Measurements from ENCODE around the gene PTPN9.
A peak's percentile ranks its signal among the peaks of the same experiment; 100 is the strongest.
"Not testable (repeated sequence)": the region's sequence is repeated elsewhere in the genome, so short reads cannot be mapped to it uniquely, and the experiment has no call there.

Gene PTPN9

GRCh38 chr15:75530169-75530568, 48.9 kb downstream of the PTPN9 start:
- DNase-seq: no peak

- DNase-seq: not testable (repeated sequence)
These were observed 53.4 kb downstream of the PTPN9 start for GRCh38 chr15:75525756-75526155.

GRCh38 chr15:75523011-75523410, 56.1 kb downstream of the PTPN9 start:
- DNase-seq: no peak

GRCh38 chr15:75517233-75517632, 61.9 kb downstream of the PTPN9 start:
- DNase-seq: no peak

- DNase-seq: peak in 1 of 5 experiments; percentile 60
These were observed 70.1 kb downstream of the PTPN9 start for GRCh38 chr15:75508840-75509532.

- no peak for DNase-seq
These were observed 76.8 kb downstream of the PTPN9 start for GRCh38 chr15:75502360-75502759.

- DNase-seq: no peak
These were observed 85.4 kb downstream of the PTPN9 start for GRCh38 chr15:75493732-75494131.

- no peak for DNase-seq
These were observed 95.2 kb downstream of the PTPN9 start for GRCh38 chr15:75483961-75484360.

- DNase-seq: not testable (repeated sequence)
These were observed 95.6 kb downstream of the PTPN9 start for GRCh38 chr15:75483556-75483955.

- DNase-seq: no peak
These were observed 96.0 kb downstream of the PTPN9 start for GRCh38 chr15:75483106-75483505.

- DNase-seq: not testable (repeated sequence)
These were observed 98.7 kb downstream of the PTPN9 start for GRCh38 chr15:75480463-75480862.

- no peak for DNase-seq
These were observed 99.4 kb downstream of the PTPN9 start for GRCh38 chr15:75479670-75480069.

- not testable (repeated sequence) for DNase-seq
These were observed 102.0 kb downstream of the PTPN9 start for GRCh38 chr15:75477094-75477493.

- DNase-seq: no peak
These were observed 110.1 kb downstream of the PTPN9 start for GRCh38 chr15:75468913-75469598.

- no peak for DNase-seq
These were observed 118.5 kb downstream of the PTPN9 start for GRCh38 chr15:75460646-75461045.

GRCh38 chr15:75459581-75459980, 119.5 kb downstream of the PTPN9 start:
- DNase-seq: no peak

- no peak for DNase-seq
These were observed 122.4 kb downstream of the PTPN9 start for GRCh38 chr15:75456710-75457109.

- peak in 3 of 5 experiments; percentile 28 to 87 (median 42) for DNase-seq
These were observed 123.1 kb downstream of the PTPN9 start for GRCh38 chr15:75455982-75456531.

- DNase-seq: peak; percentile 76 to 90 (median 81)
These were observed 123.6 kb downstream of the PTPN9 start for GRCh38 chr15:75455424-75455981.

- peak; percentile 74 to 89 (median 79) for DNase-seq
These were observed 124.4 kb downstream of the PTPN9 start for GRCh38 chr15:75454471-75455378.

- DNase-seq: peak; percentile 91 to 100 (median 97)
These were observed 125.2 kb downstream of the PTPN9 start for GRCh38 chr15:75453703-75454470.
